K562 (cell line): ENCODE results near the gene NPAS3. TPM values are rescaled to one million over a fixed set of nuclear protein-coding genes. Genes with fewer than 3 reads are reported as not detected.

Experiments used
- ATAC-seq: fragments of 200-7000 bp; cut with Tn5 transposase; 3 replicates; pipeline ENCODE4 v1.9.1; 2020; ENCODE audit warnings: moderate library complexity
- BruUV-seq: library from RNA; stranded (reverse); fragments of 400-500 nt; replicated peaks from 2 replicates; lab custom pipeline; 2021; lab: Mats Ljungman, UMichigan
- CTCF ChIA-PET: fragments of 300-600 bp; formaldehyde crosslinking; extraction: SDS; loops from one replicate; lab custom pipeline; 2021; ENCODE audit warnings: low intra/inter-chr PET ratio; lab: Yijun Ruan, JAX
- POLR2A ChIA-PET: fragments of 300-600, 350-650 bp; sonication (Branson Sonifier 250); formaldehyde crosslinking; extraction: SDS; loops from one replicate; lab custom pipeline; 2021; ENCODE audit warnings: antibody characterized with exemption, inconsistent platforms; lab: Yijun Ruan, JAX
- DNase-seq, 4 experiments: peaks; one replicate each; pipeline versions ENCODE4 v3.0.0 to v3.0.0-alpha.2; 2011 to 2018; ENCODE audit warnings: low spot score in 3 of 4, mixed read lengths in 3 of 4; ENCODE audit errors: extremely low read depth in 1 of 4
- FAIRE-seq: peaks from 2 replicates; lab custom pipeline; 2011; peaks lifted over from hg19 to GRCh38; lab: Jason Lieb, UNC
- H2AFZ ChIP-seq: 2 replicates; pipeline ENCODE4 v1.6.0; 2011; ENCODE audit warnings: low read depth, low read length, control low read depth, inconsistent platforms
- H3K27ac ChIP-seq: fragments of 200-600 bp; 3 replicates; pipeline ENCODE4 v1.8.0; 2011; ENCODE audit warnings: low read depth, mild to moderate bottlenecking, control low read depth, inconsistent platforms, low read length, moderate library complexity, mixed read lengths; ENCODE audit errors: extremely low read depth
- H3K27me3 ChIP-seq, 2 experiments: fragments of 300-600 bp in 1 of 2; 2 replicates in 1 of 2; 3 replicates in 1 of 2; pipeline versions ENCODE4 v1.6.0 to v1.8.0; 2011; ENCODE audit warnings: inconsistent platforms in 2 of 2, low read length in 2 of 2, mild to moderate bottlenecking in 1 of 2, mixed read lengths in 1 of 2, moderate library complexity in 1 of 2; ENCODE audit not compliant: control insufficient read depth in 2 of 2, insufficient read depth in 2 of 2
- H3K36me3 ChIP-seq: fragments of 300-600 bp; 3 replicates; pipeline ENCODE4 v1.8.0; 2011; ENCODE audit warnings: mild to moderate bottlenecking, low read length, inconsistent platforms; ENCODE audit not compliant: control insufficient read depth, insufficient read depth
- H3K4me1 ChIP-seq, 2 experiments: fragments of 200-600 bp in 1 of 2; replicated peaks in 1 of 2; 2 replicates in 1 of 2; 3 replicates in 1 of 2; pipeline versions ENCODE4 v1.5.1 to v1.8.0; 2011; ENCODE audit warnings: inconsistent platforms in 2 of 2, low read length in 2 of 2, mild to moderate bottlenecking in 1 of 2, mixed read lengths in 1 of 2, moderate library complexity in 1 of 2; ENCODE audit not compliant: control insufficient read depth in 2 of 2, insufficient read depth in 2 of 2
- H3K4me2 ChIP-seq: 2 replicates; pipeline ENCODE4 v1.6.1; 2011; ENCODE audit warnings: low read length, control low read depth, inconsistent platforms, mixed read lengths; ENCODE audit not compliant: insufficient read depth
- H3K4me3 ChIP-seq: fragments of 200-600 bp; sonication (generic), shearing (Covaris generic); 2 replicates; pipeline ENCODE4 v1.5.1; 2016; ENCODE audit warnings: control low read depth, inconsistent platforms
- H3K79me2 ChIP-seq: fragments of 200-600 bp; 3 replicates; pipeline ENCODE4 v1.8.0; 2011; ENCODE audit warnings: low read length, inconsistent platforms; ENCODE audit not compliant: control insufficient read depth, insufficient read depth
- H3K9ac ChIP-seq, 2 experiments: 2 replicates each; pipeline versions ENCODE4 v1.6.0 to v1.6.1; 2011; ENCODE audit warnings: low read depth in 2 of 2, low read length in 2 of 2, control low read depth in 1 of 2, inconsistent platforms in 1 of 2, mild to moderate bottlenecking in 1 of 2, mixed read lengths in 1 of 2; ENCODE audit not compliant: insufficient read depth in 1 of 2
- H3K9me1 ChIP-seq: one replicate; pipeline ENCODE4 v1.6.0; 2011; ENCODE audit warnings: inconsistent platforms, mild to moderate bottlenecking, low read length, moderate library complexity; ENCODE audit not compliant: control insufficient read depth, insufficient read depth
- H3K9me3 ChIP-seq: replicated peaks from 2 replicates; pipeline ENCODE4 v1.5.1; 2011; ENCODE audit warnings: low read depth, low read length, inconsistent platforms; ENCODE audit not compliant: control insufficient read depth, insufficient read depth
- H4K20me1 ChIP-seq: replicated peaks from 2 replicates; pipeline ENCODE4 v1.6.1; 2011; ENCODE audit warnings: low read length, inconsistent platforms, mixed read lengths; ENCODE audit not compliant: control insufficient read depth, insufficient read depth
- CBX8 ChIP-seq: fragments of 200-600 bp; sonication (generic); IDR thresholded peaks from 2 replicates; pipeline ENCODE4 v1.6.1; 2012; ENCODE audit warnings: borderline replicate concordance, mixed run types, low read depth, mild to moderate bottlenecking, moderate library complexity, mixed read lengths, low read length, control low read depth, inconsistent platforms; ENCODE audit not compliant: poor library complexity, severe bottlenecking; ENCODE audit errors: extremely low read depth
- CLOCK ChIP-seq: fragments of 250-450 bp; sonication (Bioruptor Pico); IDR thresholded peaks from 2 replicates; pipeline ENCODE4 v1.4.0; 2020; ENCODE audit warnings: mild to moderate bottlenecking, moderate library complexity, borderline replicate concordance
- GATAD2A ChIP-seq: fragments of 450-650 bp; IDR thresholded peaks from 2 replicates; pipeline ENCODE4 v1.6.1; 2017
- SRSF1 ChIP-seq: fragments of 200-400 bp; formaldehyde crosslinking; IDR thresholded peaks from 2 replicates; pipeline ENCODE4 v1.6.1; 2017; ENCODE audit warnings: mild to moderate bottlenecking, low read depth, low read length, moderate library complexity
- ZNF609 ChIP-seq: sonication (generic); formaldehyde crosslinking; IDR thresholded peaks from 2 replicates; pipeline ENCODE4 v1.8.1; 2023; ENCODE audit warnings: missing genetic modification reagents, mild to moderate bottlenecking, borderline replicate concordance
- in situ Hi-C: fragments of 300-500 bp; cut with MboI; formaldehyde crosslinking; loops from 4 replicates; pipeline ENCODE4 v1.15.0; 2018; ENCODE audit warnings: inconsistent platforms, mixed read lengths
- intact Hi-C: fragments of 100-400 bp; cut with micrococcal nuclease; formaldehyde crosslinking; loops from 2 replicates; pipeline ENCODE4 v1.14.2; 2022
- polyA plus RNA-seq, 8 experiments: library from polyadenylated mRNA; depleted of rRNA in 4 of 8; stranded (reverse) in 5 of 8; unstranded in 3 of 8; fragments of >200 nt; fragmentation: Nextera tagmentation in 2 of 8; fragmentation: Illumina TruSeq in 1 of 8; extraction: Ambion mirVana in 2 of 8; extraction: Trizol in 1 of 8; gene quantifications; 2 replicates each; pipeline versions ENCODE4 v1.2.1 to v1.2.3, GENCODE V29; 2011 to 2014; ENCODE audit warnings: inconsistent platforms in 1 of 8, missing spikeins in 1 of 8
- total RNA-seq, 7 experiments: library from RNA; depleted of rRNA in 6 of 7; stranded (reverse); fragments of >200 nt in 6 of 7; fragmentation: Illumina TruSeq in 2 of 7; extraction: Trizol in 2 of 7; gene quantifications; 2 replicates each; pipeline versions ENCODE4 v1.2.1 to v1.2.3, GENCODE V29; 2011 to 2021; ENCODE audit warnings: low replicate concordance in 1 of 7

Gene NPAS3
- total and polyA plus RNA-seq, 9 of the 15 experiments (the other 6 are each of a cell fraction or from before 2014, with no cell fraction given), result 0.04 TPM; not detected in 8

DNA sequence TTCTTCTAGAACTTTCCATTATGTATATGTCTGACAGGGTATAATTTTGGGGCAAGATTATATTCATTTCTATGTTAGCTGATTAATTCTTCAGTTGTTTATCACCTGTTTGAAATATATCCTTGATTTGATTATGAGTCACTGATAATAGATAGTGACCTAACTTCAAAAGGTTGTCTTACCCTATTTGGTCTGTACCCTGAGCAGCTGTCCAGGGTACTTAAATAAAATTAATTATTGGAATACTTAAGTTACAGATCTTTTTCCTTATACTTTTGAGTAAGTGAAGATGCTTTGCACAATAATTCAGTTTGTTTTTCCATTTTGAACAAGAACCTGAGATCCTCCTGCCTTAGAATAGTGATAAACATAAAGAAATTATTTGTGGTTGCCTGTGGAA is 13.2 kb upstream of the NPAS3 start:
- BruUV-seq, result no TSS peak
- no peak for TF ChIP-seq CBX8
- TF ChIP-seq CLOCK (CRISPR knock-in tag), result no peak
- no peak for TF ChIP-seq GATAD2A
- TF ChIP-seq SRSF1, result no peak
- no peak for TF ChIP-seq ZNF609 (CRISPR knock-in tag)

More for the DNA sequence above, 13.2 kb upstream of the NPAS3 start:
- no peaks in the 10 kb centered on the region for H3K27me3 ChIP-seq
- no peak overlapping the region for H3K4me3 ChIP-seq
- in situ Hi-C loops, result no loop called here
- POLR2A ChIA-PET, result no interaction called here
- no peaks in the 10 kb centered on the region for H4K20me1 ChIP-seq
- no peak overlapping the region for H3K4me2 ChIP-seq
- no peaks in the 10 kb centered on the region for H3K79me2 ChIP-seq
- H2AFZ ChIP-seq, result no peak overlapping the region
- no peak for FAIRE-seq
- no peaks in the 10 kb centered on the region for H3K36me3 ChIP-seq
- intact Hi-C loops, result no loop called here
- H3K9me1 ChIP-seq, result no peaks in the 10 kb centered on the region
- no peaks in the 10 kb centered on the region for H3K4me1 ChIP-seq
- no peak overlapping the region for H3K27ac ChIP-seq
- CTCF ChIA-PET, result no interaction called here
- no peaks in the 10 kb centered on the region for H3K9me3 ChIP-seq
- ATAC-seq, result no peak
- DNase-seq, result no peak
- no peak overlapping the region for H3K9ac ChIP-seq
